Thyroid gland (tissue), 4 donors: Measurements from ENCODE around the gene GUCY1A1. TPM values are rescaled to one million over a fixed set of nuclear protein-coding genes. Genes with fewer than 3 reads are reported as not detected.
A peak's percentile ranks its signal among the peaks of the same experiment; 100 is the strongest.

Source experiments
- DNase-seq, 2 donors: peaks; one replicate each; pipeline ENCODE4 v3.0.0-alpha.2; 2019
- H3K27ac ChIP-seq, 3 donors: fragments of 200-600 bp; sonication (generic); 1 replicate in 2 of 3; 2 replicates in 1 of 3; pipeline ENCODE4 v1.5.1; 2016 to 2019; ENCODE audit warnings: mild to moderate bottlenecking in 1 of 3, moderate library complexity in 1 of 3
- H3K27me3 ChIP-seq: fragments of 200-600 bp; sonication (generic); one replicate; pipeline ENCODE4 v1.5.1; 2019
- H3K36me3 ChIP-seq, 2 donors: fragments of 200-600 bp; sonication (generic); one replicate each; pipeline ENCODE4 v1.5.1; 2016 to 2019
- H3K4me1 ChIP-seq, 2 donors: fragments of 200-600 bp; sonication (generic); one replicate each; pipeline ENCODE4 v1.5.1; 2017 to 2019
- H3K4me3 ChIP-seq, 3 donors: fragments of 200-600 bp; sonication (generic); replicated peaks in 1 of 3; 1 replicate in 2 of 3; 2 replicates in 1 of 3; pipeline ENCODE4 v1.5.1; 2016; ENCODE audit warnings: mild to moderate bottlenecking in 1 of 3
- H3K9me3 ChIP-seq: fragments of 200-600 bp; sonication (generic); one replicate; pipeline ENCODE4 v1.5.1; 2017
- CTCF ChIP-seq, 6 experiments: fragments of 200-600 bp in 3 of 6; fragments of 450-650 bp in 3 of 6; sonication (generic) in 3 of 6; IDR thresholded peaks; one replicate each; pipeline ENCODE4 v1.5.1; 2016 to 2019; ENCODE audit warnings: antibody characterized with exemption in 6 of 6, mild to moderate bottlenecking in 2 of 6, inconsistent platforms in 1 of 6, moderate library complexity in 1 of 6
- POLR2A ChIP-seq, 2 donors: fragments of 450-650 bp; IDR thresholded peaks; one replicate each; pipeline ENCODE4 v1.6.1; 2017; ENCODE audit warnings: antibody characterized with exemption in 2 of 2, mild to moderate bottlenecking in 2 of 2, moderate library complexity in 1 of 2
- WGBS, 2 donors: methylation state at CpG; one replicate each; pipeline ENCODE4 v1.1.5; 2017; 5-methylcytosine and 5-hydroxymethylcytosine counted together
- intact Hi-C: fragments of 100-400 bp; cut with DNase I; formaldehyde crosslinking; loops from one replicate; pipeline ENCODE4 v1.15.1; 2023
- total RNA-seq, 4 donors: library from RNA; depleted of rRNA; stranded (reverse); fragments of >200 nt; gene quantifications; one replicate each; pipeline ENCODE4 v1.2.3, GENCODE V29; 2016

The GUCY1A1 gene
- total RNA-seq = 10 to 100 TPM; 11.4 to 25.8 (median 17.5) TPM

GRCh38 chr4:155666344-155667221, at the start of gene GUCY1A1:
GUCY1A1 (plus strand) TSS chr4:155666848; CDS start chr4:155696868, 30,020 bp downstream.
- H3K36me3 ChIP-seq = no peaks in the 10 kb centered on the region
- peak within 1 kb of the TSS; percentile 31 to 63 (median 59) for H3K4me3 ChIP-seq
- TF ChIP-seq CTCF (IDR thresholded peaks at IDR 0.05) = no peak
- TF ChIP-seq POLR2A (IDR thresholded peaks at IDR 0.05) = peak in 1 of 2 donors; percentile 12
- DNase-seq = peak; percentile 9 to 18
- 8 to 10% methylated on average over 15 to 25 of the region's 25 CpGs for WGBS, 2 donors
- no peaks in the 10 kb centered on the region for H3K9me3 ChIP-seq
- H3K27ac ChIP-seq = peak within 1 kb of the TSS; percentile 67 to 83 (median 74)
- H3K4me1 ChIP-seq = peaks cover 0 to 3% of the 10 kb centered on the region in 2 donors
- H3K27me3 ChIP-seq = no peaks in the 10 kb centered on the region
- intact Hi-C loops = loop anchor here (5.0 kb wide), 1 partner anchor 96 kb away; no protein-coding TSS in a partner anchor

- no peaks in the 10 kb centered on the region for H3K4me1 ChIP-seq
- H3K36me3 ChIP-seq = no peaks in the 10 kb centered on the region
- no peak for DNase-seq
- intact Hi-C loops = no loop called here
- H3K27ac ChIP-seq = no peak overlapping the region
- H3K4me3 ChIP-seq = no peak overlapping the region
- no peaks in the 10 kb centered on the region for H3K9me3 ChIP-seq
- WGBS, 2 donors = 47 to 57% methylated on average over 3 of the region's 3 CpGs
- no peaks in the 10 kb centered on the region for H3K27me3 ChIP-seq
- TF ChIP-seq POLR2A (IDR thresholded peaks at IDR 0.05) = no peak
- no peak for TF ChIP-seq CTCF (IDR thresholded peaks at IDR 0.05)
Observed at GRCh38 chr4:155617296-155617695, 49.4 kb upstream of the GUCY1A1 start.

GRCh38 chr4:155618183-155618838, 48.3 kb upstream of the GUCY1A1 start:
- H3K27ac ChIP-seq = no peak overlapping the region
- WGBS, 2 donors = 88 to 89% methylated on average over 8 of the region's 8 CpGs
- H3K4me1 ChIP-seq = no peaks in the 10 kb centered on the region
- H3K9me3 ChIP-seq = no peaks in the 10 kb centered on the region
- TF ChIP-seq CTCF (IDR thresholded peaks at IDR 0.05) (no peak), POLR2A (IDR thresholded peaks at IDR 0.05) (no peak)
- no peaks in the 10 kb centered on the region for H3K36me3 ChIP-seq
- H3K27me3 ChIP-seq = no peaks in the 10 kb centered on the region
- DNase-seq = no peak
- intact Hi-C loops = no loop called here
- H3K4me3 ChIP-seq = no peak overlapping the region

GRCh38 chr4:155620637-155621036, 46.0 kb upstream of the GUCY1A1 start:
- TF ChIP-seq CTCF (IDR thresholded peaks at IDR 0.05) (no peak), POLR2A (IDR thresholded peaks at IDR 0.05) (no peak)
- no peak overlapping the region for H3K27ac ChIP-seq
- no peak overlapping the region for H3K4me3 ChIP-seq
- H3K4me1 ChIP-seq = no peaks in the 10 kb centered on the region
- no peak for DNase-seq
- H3K9me3 ChIP-seq = no peaks in the 10 kb centered on the region
- H3K27me3 ChIP-seq = no peaks in the 10 kb centered on the region
- intact Hi-C loops = no loop called here
- no peaks in the 10 kb centered on the region for H3K36me3 ChIP-seq

- TF ChIP-seq POLR2A (IDR thresholded peaks at IDR 0.05) (no peak), CTCF (IDR thresholded peaks at IDR 0.05) (no peak)
- intact Hi-C loops = no loop called here
- H3K27ac ChIP-seq = no peak overlapping the region
- no peaks in the 10 kb centered on the region for H3K4me1 ChIP-seq
- no peaks in the 10 kb centered on the region for H3K36me3 ChIP-seq
- no peaks in the 10 kb centered on the region for H3K9me3 ChIP-seq
- DNase-seq = peak; percentile 10 to 13
- H3K27me3 ChIP-seq = no peaks in the 10 kb centered on the region
- H3K4me3 ChIP-seq = no peak overlapping the region
Observed at GRCh38 chr4:155624478-155624877, 42.2 kb upstream of the GUCY1A1 start.
